Measurements from ENCODE around the gene PTGES3L.

DNA sequence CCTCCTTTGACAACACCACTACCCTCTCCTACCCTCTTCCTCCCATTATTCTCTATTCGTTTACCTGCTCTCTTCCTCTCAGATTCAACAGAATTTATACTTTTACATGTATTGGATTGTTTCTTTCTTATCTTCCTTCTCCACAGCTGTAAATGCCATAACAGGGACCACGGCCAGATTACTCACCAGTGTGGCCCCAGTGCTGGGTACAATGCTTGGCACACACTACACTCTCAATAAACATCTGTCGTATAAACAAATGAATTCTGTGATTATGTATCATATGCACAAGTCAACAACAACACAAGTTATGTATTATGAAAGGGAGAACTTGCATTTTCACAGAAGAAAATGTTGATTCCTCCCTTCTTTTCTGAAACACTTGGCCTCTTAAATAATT lies 35.7 kb downstream of the PTGES3L start:
- TF ChIP-seq EP300 (IDR thresholded peaks at IDR 0.05) (no peak), POLR2A (IDR thresholded peaks at IDR 0.05) (no peak)
- TF ChIP-seq, protein P1, sequence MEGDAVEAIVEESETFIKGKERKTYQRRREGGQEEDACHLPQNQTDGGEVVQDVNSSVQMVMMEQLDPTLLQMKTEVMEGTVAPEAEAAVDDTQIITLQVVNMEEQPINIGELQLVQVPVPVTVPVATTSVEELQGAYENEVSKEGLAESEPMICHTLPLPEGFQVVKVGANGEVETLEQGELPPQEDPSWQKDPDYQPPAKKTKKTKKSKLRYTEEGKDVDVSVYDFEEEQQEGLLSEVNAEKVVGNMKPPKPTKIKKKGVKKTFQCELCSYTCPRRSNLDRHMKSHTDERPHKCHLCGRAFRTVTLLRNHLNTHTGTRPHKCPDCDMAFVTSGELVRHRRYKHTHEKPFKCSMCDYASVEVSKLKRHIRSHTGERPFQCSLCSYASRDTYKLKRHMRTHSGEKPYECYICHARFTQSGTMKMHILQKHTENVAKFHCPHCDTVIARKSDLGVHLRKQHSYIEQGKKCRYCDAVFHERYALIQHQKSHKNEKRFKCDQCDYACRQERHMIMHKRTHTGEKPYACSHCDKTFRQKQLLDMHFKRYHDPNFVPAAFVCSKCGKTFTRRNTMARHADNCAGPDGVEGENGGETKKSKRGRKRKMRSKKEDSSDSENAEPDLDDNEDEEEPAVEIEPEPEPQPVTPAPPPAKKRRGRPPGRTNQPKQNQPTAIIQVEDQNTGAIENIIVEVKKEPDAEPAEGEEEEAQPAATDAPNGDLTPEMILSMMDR (IDR thresholded peaks at IDR 0.05): no peak
